Regular cardiac myocyte (primary cell): ENCODE measurements around the gene WNT7B. TPM values are rescaled to one million over a fixed set of nuclear protein-coding genes. Genes with fewer than 3 reads are reported as not detected.

Experiments
- total RNA-seq: library from RNA; depleted of rRNA; stranded (reverse); fragments of >200 nt; gene quantifications from 2 replicates; pipeline ENCODE4 v1.2.3, GENCODE V29; 2014

The WNT7B gene
- total RNA-seq, result under 0.01 and 0.58 TPM in 2 replicates

GRCh38 chr22:45977003-45977411 lies at the start of gene WNT7B:
WNT7B (minus strand) TSS chr22:45977162; CDS start chr22:45976754, 408 bp downstream.

Other genes with a start within 250 kb of the WNT7B start
- 10.5 and 16.9 TPM in 2 replicates for gene PPARA, start 173.4 kb upstream of the WNT7B start, total RNA-seq